Measurements from ENCODE around the gene KCTD20. TPM values are rescaled to one million over a fixed set of nuclear protein-coding genes. Genes with fewer than 3 reads are reported as not detected.

The KCTD20 gene
- total and polyA plus RNA-seq, 4 donors, result 52.8 to 108 (median 69.7) TPM

GRCh38 chr6:36516988-36517387 is 74.2 kb downstream of the KCTD20 start:
- no peaks in the 10 kb centered on the region for H3K27me3 ChIP-seq (ENCODE audit: control insufficient read depth, insufficient read depth, low read length)
- H3K36me3 ChIP-seq (ENCODE audit: control insufficient read depth, insufficient read depth, low read length), result peaks cover 14% of the 10 kb centered on the region
- H3K4me1 ChIP-seq (ENCODE audit: control insufficient read depth, insufficient read depth, low read length), result no peaks in the 10 kb centered on the region
- H3K9me3 ChIP-seq (ENCODE audit: control insufficient read depth, insufficient read depth, low read length), result no peaks in the 10 kb centered on the region
- no peak overlapping the region for H3K27ac ChIP-seq (ENCODE audit: low read depth, low read length)
- no peak overlapping the region for H3K4me3 ChIP-seq (ENCODE audit: low read depth, low read length)
- DNase-seq (ENCODE audit: low read depth in 4 of 6, low spot score in 6 of 6), result peak in 1 of 6 donors; percentile 22

GRCh38 chr6:36517408-36517807 is 74.6 kb downstream of the KCTD20 start:
- Histone ChIP-seq H3K27ac (ENCODE audit: low read depth, low read length) (no peak overlapping the region), H3K9me3 (ENCODE audit: control insufficient read depth, insufficient read depth, low read length) (no peaks in the 10 kb centered on the region), H3K36me3 (ENCODE audit: control insufficient read depth, insufficient read depth, low read length) (peaks cover 18% of the 10 kb centered on the region), H3K27me3 (ENCODE audit: control insufficient read depth, insufficient read depth, low read length) (no peaks in the 10 kb centered on the region), H3K4me1 (ENCODE audit: control insufficient read depth, insufficient read depth, low read length) (no peaks in the 10 kb centered on the region), H3K4me3 (ENCODE audit: low read depth, low read length) (no peak overlapping the region)
- no CpG with 5 or more reads among the region's 2 CpGs for WGBS (ENCODE audit: insufficient coverage)
- DNase-seq (ENCODE audit: low read depth in 4 of 6, low spot score in 6 of 6), result no peak

DNA sequence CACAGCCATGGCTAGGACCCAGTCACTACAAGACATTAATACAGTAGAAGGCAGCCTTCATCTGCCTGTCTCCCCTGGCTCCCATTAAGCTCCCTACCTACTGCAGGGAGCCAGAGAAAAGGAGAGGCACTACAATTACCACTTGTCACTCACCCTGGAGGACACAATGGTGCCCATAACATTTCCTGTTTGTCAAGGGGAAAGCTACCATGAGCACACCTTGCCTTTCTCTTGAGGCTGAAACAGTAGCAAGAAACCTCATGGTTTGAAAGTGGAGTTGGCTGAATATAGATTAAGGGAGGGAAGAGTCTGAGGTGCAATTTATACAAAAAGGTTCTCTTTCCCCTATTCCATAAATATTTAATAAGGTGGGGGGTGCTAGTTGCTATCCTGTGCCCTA is 76.6 kb downstream of the KCTD20 start:
- no peak for DNase-seq (ENCODE audit: low read depth in 4 of 6, low spot score in 6 of 6)
- H3K27ac ChIP-seq (ENCODE audit: low read depth, low read length), result no peak overlapping the region
- H3K4me3 ChIP-seq (ENCODE audit: low read depth, low read length), result no peak overlapping the region
- no peaks in the 10 kb centered on the region for H3K27me3 ChIP-seq (ENCODE audit: control insufficient read depth, insufficient read depth, low read length)
- no peaks in the 10 kb centered on the region for H3K4me1 ChIP-seq (ENCODE audit: control insufficient read depth, insufficient read depth, low read length)
- H3K9me3 ChIP-seq (ENCODE audit: control insufficient read depth, insufficient read depth, low read length), result no peaks in the 10 kb centered on the region
- H3K36me3 ChIP-seq (ENCODE audit: control insufficient read depth, insufficient read depth, low read length), result peaks cover 18% of the 10 kb centered on the region

GRCh38 chr6:36523451-36523850 is 80.7 kb downstream of the KCTD20 start:
- Histone ChIP-seq H3K4me3 (ENCODE audit: low read depth, low read length) (no peak overlapping the region), H3K4me1 (ENCODE audit: control insufficient read depth, insufficient read depth, low read length) (no peaks in the 10 kb centered on the region), H3K36me3 (ENCODE audit: control insufficient read depth, insufficient read depth, low read length) (peaks cover 11% of the 10 kb centered on the region), H3K9me3 (ENCODE audit: control insufficient read depth, insufficient read depth, low read length) (no peaks in the 10 kb centered on the region), H3K27me3 (ENCODE audit: control insufficient read depth, insufficient read depth, low read length) (no peaks in the 10 kb centered on the region), H3K27ac (ENCODE audit: low read depth, low read length) (no peak overlapping the region)
- 93% methylated on average over 5 of the region's 8 CpGs for WGBS (ENCODE audit: insufficient coverage)
- no peak for DNase-seq (ENCODE audit: low read depth in 4 of 6, low spot score in 6 of 6)

GRCh38 chr6:36523936-36524499 is 81.2 kb downstream of the KCTD20 start:
- Histone ChIP-seq H3K36me3 (ENCODE audit: control insufficient read depth, insufficient read depth, low read length) (peaks cover 11% of the 10 kb centered on the region), H3K4me1 (ENCODE audit: control insufficient read depth, insufficient read depth, low read length) (no peaks in the 10 kb centered on the region), H3K27ac (ENCODE audit: low read depth, low read length) (no peak overlapping the region), H3K4me3 (ENCODE audit: low read depth, low read length) (no peak overlapping the region), H3K27me3 (ENCODE audit: control insufficient read depth, insufficient read depth, low read length) (no peaks in the 10 kb centered on the region), H3K9me3 (ENCODE audit: control insufficient read depth, insufficient read depth, low read length) (no peaks in the 10 kb centered on the region)
- WGBS (ENCODE audit: insufficient coverage), result no CpG with 5 or more reads among the region's 6 CpGs
- DNase-seq (ENCODE audit: low read depth in 4 of 6, low spot score in 6 of 6), result no peak

DNA sequence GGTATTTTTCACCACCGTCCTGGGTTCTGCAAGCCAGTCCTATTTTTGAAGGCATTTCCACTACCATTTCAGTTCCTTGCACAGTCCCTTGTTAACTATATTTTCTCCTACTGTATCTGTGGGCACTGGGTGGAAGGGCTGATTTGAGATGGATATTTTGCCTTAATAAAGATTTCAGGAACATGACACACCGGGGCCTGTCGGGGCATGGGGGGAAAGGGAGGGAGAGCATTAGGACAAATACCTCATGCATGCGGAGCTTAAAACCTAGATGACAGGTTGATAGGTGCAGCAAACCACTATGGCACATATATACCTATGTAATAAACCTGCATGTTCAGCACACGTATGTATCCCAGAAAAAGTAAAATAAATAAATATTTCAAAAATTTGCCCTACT is 82.1 kb downstream of the KCTD20 start:
- no peaks in the 10 kb centered on the region for H3K9me3 ChIP-seq (ENCODE audit: control insufficient read depth, insufficient read depth, low read length)
- WGBS (ENCODE audit: insufficient coverage), result 92% methylated on average over 2 of the region's 5 CpGs
- DNase-seq (ENCODE audit: low read depth in 4 of 6, low spot score in 6 of 6), result no peak
- H3K27ac ChIP-seq (ENCODE audit: low read depth, low read length), result no peak overlapping the region
- H3K36me3 ChIP-seq (ENCODE audit: control insufficient read depth, insufficient read depth, low read length), result peaks cover 11% of the 10 kb centered on the region
- H3K4me1 ChIP-seq (ENCODE audit: control insufficient read depth, insufficient read depth, low read length), result no peaks in the 10 kb centered on the region
- H3K4me3 ChIP-seq (ENCODE audit: low read depth, low read length), result no peak overlapping the region
- no peaks in the 10 kb centered on the region for H3K27me3 ChIP-seq (ENCODE audit: control insufficient read depth, insufficient read depth, low read length)

- Histone ChIP-seq H3K36me3 (ENCODE audit: control insufficient read depth, insufficient read depth, low read length) (peaks cover 11% of the 10 kb centered on the region), H3K4me1 (ENCODE audit: control insufficient read depth, insufficient read depth, low read length) (no peaks in the 10 kb centered on the region)
- WGBS (ENCODE audit: insufficient coverage), result 93% methylated on average over 1 of the region's 2 CpGs
Measured at GRCh38 chr6:36525346-36525745, 82.5 kb downstream of the KCTD20 start.

DNA sequence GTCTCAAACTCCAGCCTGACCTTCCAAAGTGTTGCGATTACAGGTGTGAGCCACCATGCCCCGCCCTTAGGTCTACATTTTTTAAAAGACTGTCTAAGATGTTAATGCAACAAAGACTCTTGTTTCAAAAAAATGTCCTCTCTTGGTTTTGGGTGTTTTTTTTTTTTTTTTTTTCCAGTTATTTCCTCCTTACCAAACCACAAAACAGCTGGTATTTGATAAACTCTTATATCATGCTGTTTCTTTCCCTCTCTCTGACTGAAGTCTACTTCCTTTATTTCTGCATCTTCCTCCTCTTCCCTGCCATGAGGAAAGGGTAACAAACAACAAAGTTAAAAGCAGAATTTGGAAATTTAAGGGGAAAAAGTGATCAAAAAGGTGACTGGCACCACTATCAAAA is 83.3 kb downstream of the KCTD20 start:
- Histone ChIP-seq H3K4me1 (ENCODE audit: control insufficient read depth, insufficient read depth, low read length) (no peaks in the 10 kb centered on the region), H3K9me3 (ENCODE audit: control insufficient read depth, insufficient read depth, low read length) (no peaks in the 10 kb centered on the region), H3K27ac (ENCODE audit: low read depth, low read length) (no peak overlapping the region), H3K36me3 (ENCODE audit: control insufficient read depth, insufficient read depth, low read length) (peaks cover 13% of the 10 kb centered on the region), H3K4me3 (ENCODE audit: low read depth, low read length) (no peak overlapping the region), H3K27me3 (ENCODE audit: control insufficient read depth, insufficient read depth, low read length) (no peaks in the 10 kb centered on the region)
- WGBS (ENCODE audit: insufficient coverage), result no CpG with 5 or more reads among the region's 2 CpGs
- no peak for DNase-seq (ENCODE audit: low read depth in 4 of 6, low spot score in 6 of 6)

More at GRCh38 chr6:36525346-36525745, 82.5 kb downstream of the KCTD20 start:
- H3K9me3 ChIP-seq (ENCODE audit: control insufficient read depth, insufficient read depth, low read length), result no peaks in the 10 kb centered on the region
- no peak overlapping the region for H3K4me3 ChIP-seq (ENCODE audit: low read depth, low read length)
- DNase-seq (ENCODE audit: low read depth in 4 of 6, low spot score in 6 of 6), result no peak
- no peaks in the 10 kb centered on the region for H3K27me3 ChIP-seq (ENCODE audit: control insufficient read depth, insufficient read depth, low read length)
- H3K27ac ChIP-seq (ENCODE audit: low read depth, low read length), result no peak overlapping the region

DNA sequence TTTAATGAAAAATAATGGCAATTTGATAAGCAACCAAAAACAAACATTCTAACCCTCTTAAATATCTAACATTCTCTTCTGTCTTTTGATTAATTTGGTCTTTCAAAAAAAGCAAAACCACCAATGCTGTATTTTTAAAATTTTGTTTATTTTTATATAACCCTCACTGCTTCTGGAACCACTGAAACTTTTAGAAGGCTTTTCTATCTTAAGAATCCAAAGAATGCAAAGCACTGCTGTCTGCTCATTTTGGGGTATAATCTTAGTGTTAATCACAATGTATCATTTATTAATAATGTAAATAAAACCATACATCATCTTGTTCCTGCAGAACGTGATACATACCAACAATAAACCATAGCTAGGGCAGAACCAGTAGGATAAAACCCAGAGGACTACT is 90.5 kb downstream of the KCTD20 start:
- Histone ChIP-seq H3K36me3 (ENCODE audit: control insufficient read depth, insufficient read depth, low read length) (peaks cover 14% of the 10 kb centered on the region), H3K9me3 (ENCODE audit: control insufficient read depth, insufficient read depth, low read length) (no peaks in the 10 kb centered on the region), H3K27me3 (ENCODE audit: control insufficient read depth, insufficient read depth, low read length) (no peaks in the 10 kb centered on the region), H3K4me3 (ENCODE audit: low read depth, low read length) (no peak overlapping the region), H3K27ac (ENCODE audit: low read depth, low read length) (no peak overlapping the region), H3K4me1 (ENCODE audit: control insufficient read depth, insufficient read depth, low read length) (no peaks in the 10 kb centered on the region)
- no CpG with 5 or more reads among the region's 1 CpG for WGBS (ENCODE audit: insufficient coverage)
- no peak for DNase-seq (ENCODE audit: low read depth in 4 of 6, low spot score in 6 of 6)

DNA sequence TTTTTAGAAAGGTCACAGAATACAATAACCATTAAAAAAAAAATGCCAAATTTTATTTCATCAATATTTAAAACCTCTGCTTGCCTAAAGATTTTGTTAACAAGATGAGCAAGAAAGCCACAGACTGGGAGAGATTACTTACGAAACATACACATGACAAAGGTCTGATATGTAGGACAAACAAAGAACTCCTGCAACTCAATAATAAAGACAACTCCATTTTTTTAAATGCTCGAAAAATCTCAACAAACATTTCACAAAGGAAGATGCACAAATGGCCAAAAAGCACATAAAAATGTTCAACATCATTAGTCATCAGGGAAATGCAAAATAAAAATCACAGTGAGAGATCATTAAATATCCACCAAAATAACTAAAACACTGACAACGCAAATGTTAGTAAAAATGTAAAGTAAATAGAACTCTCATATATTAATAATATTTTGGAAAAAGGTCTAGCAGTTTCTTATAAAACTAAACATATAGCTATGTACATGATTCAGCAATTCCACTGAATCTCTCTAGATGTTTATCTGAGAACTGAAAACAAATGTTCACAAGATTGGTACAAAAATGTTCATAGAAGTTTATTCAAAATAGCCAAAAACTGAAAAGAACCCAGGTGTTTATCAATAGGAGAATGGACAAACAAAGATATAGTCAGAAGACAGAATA is 94.2 kb downstream of the KCTD20 start:
- Histone ChIP-seq H3K4me3 (ENCODE audit: low read depth, low read length) (no peak overlapping the region), H3K27ac (ENCODE audit: low read depth, low read length) (no peak overlapping the region), H3K4me1 (ENCODE audit: control insufficient read depth, insufficient read depth, low read length) (no peaks in the 10 kb centered on the region), H3K36me3 (ENCODE audit: control insufficient read depth, insufficient read depth, low read length) (peaks cover 24% of the 10 kb centered on the region), H3K9me3 (ENCODE audit: control insufficient read depth, insufficient read depth, low read length) (no peaks in the 10 kb centered on the region), H3K27me3 (ENCODE audit: control insufficient read depth, insufficient read depth, low read length) (no peaks in the 10 kb centered on the region)
- DNase-seq (ENCODE audit: low read depth in 4 of 6, low spot score in 6 of 6), result no peak
- no CpG with 5 or more reads among the region's 3 CpGs for WGBS (ENCODE audit: insufficient coverage)

All from spinal cord (tissue), 10 donors.